T-helper 2 cell treated with Interferon-gamma antibody and Interleukin-4, amounts not matched to agents 5 μg/mL and 100 μg/mL, for 36 hours (primary cell): Measurements from ENCODE around the gene OR4F15.
"Not testable (repeated sequence)": the region's sequence is repeated elsewhere in the genome, so short reads cannot be mapped to it uniquely, and the experiment has no call there.

Experiments used
- DNase-seq: peaks from one replicate; pipeline ENCODE4 v3.0.0; 2021; ENCODE audit warnings: low spot score
- H3K27ac Mint-ChIP-seq: one replicate; pipeline ENCODE4 v1.8.0; 2021; ENCODE audit warnings: mild to moderate bottlenecking, mixed read lengths
- H3K27me3 Mint-ChIP-seq: one replicate; pipeline ENCODE4 v1.8.0; 2021; ENCODE audit warnings: low read depth, mixed read lengths
- H3K36me3 Mint-ChIP-seq: one replicate; pipeline ENCODE4 v1.8.0; 2021; ENCODE audit warnings: low read depth, mixed read lengths
- H3K4me1 Mint-ChIP-seq: one replicate; pipeline ENCODE4 v1.8.0; 2021; ENCODE audit warnings: low read depth, mixed read lengths
- H3K4me3 Mint-ChIP-seq: one replicate; pipeline ENCODE4 v1.8.0; 2022; ENCODE audit warnings: mild to moderate bottlenecking, moderate library complexity, mixed read lengths
- H3K9me3 Mint-ChIP-seq: one replicate; pipeline ENCODE4 v1.8.0; 2021; ENCODE audit warnings: mixed read lengths

The OR4F15 gene

GRCh38 chr15:101811902-101812301 lies at the start of gene OR4F15:
Gene OR4F15, plus strand, starts transcription at chr15:101812202. Its CDS starts 5,985 bp downstream, at chr15:101818187.
- H3K9me3 Mint-ChIP-seq, result no peaks in the 10 kb centered on the region
- no peak within 1 kb of the TSS for H3K27ac Mint-ChIP-seq
- H3K4me3 Mint-ChIP-seq, result no peak within 1 kb of the TSS
- H3K27me3 Mint-ChIP-seq, result peaks cover 5% of the 10 kb centered on the region
- H3K36me3 Mint-ChIP-seq, result no peaks in the 10 kb centered on the region
- no peaks in the 10 kb centered on the region for H3K4me1 Mint-ChIP-seq
- no peak for DNase-seq

GRCh38 chr15:101764669-101765339 lies 47.2 kb upstream of the OR4F15 start:
- not testable (repeated sequence) for H3K27ac Mint-ChIP-seq, H3K27me3 Mint-ChIP-seq, H3K4me1 Mint-ChIP-seq, DNase-seq, H3K36me3 Mint-ChIP-seq, H3K4me3 Mint-ChIP-seq, H3K9me3 Mint-ChIP-seq

GRCh38 chr15:101765340-101765671 lies 46.7 kb upstream of the OR4F15 start:
- not testable (repeated sequence) for H3K27me3 Mint-ChIP-seq, H3K9me3 Mint-ChIP-seq, H3K36me3 Mint-ChIP-seq, H3K27ac Mint-ChIP-seq, H3K4me3 Mint-ChIP-seq, DNase-seq, H3K4me1 Mint-ChIP-seq

GRCh38 chr15:101765772-101766456 lies 46.1 kb upstream of the OR4F15 start:
- Mint-ChIP-seq H3K36me3 (no peaks in the 10 kb centered on the region), H3K27ac (no peak overlapping the region), H3K9me3 (peaks cover 4% of the 10 kb centered on the region), H3K4me3 (no peak overlapping the region), H3K4me1 (no peaks in the 10 kb centered on the region), H3K27me3 (no peaks in the 10 kb centered on the region)
- DNase-seq, result no peak

- H3K9me3 Mint-ChIP-seq, H3K4me1 Mint-ChIP-seq, H3K27me3 Mint-ChIP-seq, H3K27ac Mint-ChIP-seq, H3K36me3 Mint-ChIP-seq, H3K4me3 Mint-ChIP-seq, DNase-seq: not testable (repeated sequence)
These were observed 44.8 kb upstream of the OR4F15 start for GRCh38 chr15:101767083-101767640.

- H3K27ac Mint-ChIP-seq, result no peak overlapping the region
- no peaks in the 10 kb centered on the region for H3K4me1 Mint-ChIP-seq
- H3K9me3 Mint-ChIP-seq, result no peaks in the 10 kb centered on the region
- no peak for DNase-seq
- no peaks in the 10 kb centered on the region for H3K27me3 Mint-ChIP-seq
- H3K36me3 Mint-ChIP-seq, result no peaks in the 10 kb centered on the region
- H3K4me3 Mint-ChIP-seq, result no peak overlapping the region
These were observed 39.1 kb upstream of the OR4F15 start for GRCh38 chr15:101772921-101773320.

GRCh38 chr15:101773496-101774100 lies 38.4 kb upstream of the OR4F15 start:
- Mint-ChIP-seq H3K4me1 (no peaks in the 10 kb centered on the region), H3K4me3 (no peak overlapping the region), H3K27ac (no peak overlapping the region), H3K9me3 (no peaks in the 10 kb centered on the region), H3K36me3 (no peaks in the 10 kb centered on the region), H3K27me3 (no peaks in the 10 kb centered on the region)
- DNase-seq, result no peak

GRCh38 chr15:101775136-101775535 lies 36.9 kb upstream of the OR4F15 start:
- Mint-ChIP-seq H3K27ac (no peak overlapping the region), H3K36me3 (no peaks in the 10 kb centered on the region), H3K9me3 (no peaks in the 10 kb centered on the region), H3K27me3 (no peaks in the 10 kb centered on the region), H3K4me3 (no peak overlapping the region), H3K4me1 (no peaks in the 10 kb centered on the region)
- DNase-seq, result no peak

- H3K36me3 Mint-ChIP-seq, H3K9me3 Mint-ChIP-seq: not testable (repeated sequence)
These were observed 33.4 kb upstream of the OR4F15 start for GRCh38 chr15:101778576-101778975.

GRCh38 chr15:101780225-101780624 lies 31.8 kb upstream of the OR4F15 start:
- not testable (repeated sequence) for H3K27ac Mint-ChIP-seq, H3K4me1 Mint-ChIP-seq, H3K9me3 Mint-ChIP-seq, H3K36me3 Mint-ChIP-seq, DNase-seq, H3K4me3 Mint-ChIP-seq
- peaks cover 12% of the 10 kb centered on the region for H3K27me3 Mint-ChIP-seq

More at GRCh38 chr15:101778576-101778975, 33.4 kb upstream of the OR4F15 start:
- not testable (repeated sequence) for H3K27ac Mint-ChIP-seq, H3K4me3 Mint-ChIP-seq, H3K4me1 Mint-ChIP-seq, DNase-seq, H3K27me3 Mint-ChIP-seq

- Mint-ChIP-seq H3K9me3 (no peaks in the 10 kb centered on the region), H3K4me3 (no peak overlapping the region), H3K27ac (no peak overlapping the region), H3K4me1 (no peaks in the 10 kb centered on the region), H3K27me3 (peaks cover 16% of the 10 kb centered on the region), H3K36me3 (no peaks in the 10 kb centered on the region)
- DNase-seq, result no peak
These were observed 30.1 kb upstream of the OR4F15 start for GRCh38 chr15:101781928-101782327.

GRCh38 chr15:101784644-101785043 lies 27.4 kb upstream of the OR4F15 start:
- H3K27ac Mint-ChIP-seq, result no peak overlapping the region
- H3K27me3 Mint-ChIP-seq, result peaks cover 17% of the 10 kb centered on the region
- H3K4me1 Mint-ChIP-seq, result no peaks in the 10 kb centered on the region
- H3K4me3 Mint-ChIP-seq, result no peak overlapping the region
- H3K36me3 Mint-ChIP-seq, result no peaks in the 10 kb centered on the region
- H3K9me3 Mint-ChIP-seq, result no peaks in the 10 kb centered on the region
- DNase-seq, result no peak

- DNase-seq, H3K36me3 Mint-ChIP-seq, H3K4me1 Mint-ChIP-seq, H3K9me3 Mint-ChIP-seq, H3K27ac Mint-ChIP-seq, H3K4me3 Mint-ChIP-seq: not testable (repeated sequence)
- H3K27me3 Mint-ChIP-seq, result peaks cover 15% of the 10 kb centered on the region
These were observed 25.6 kb upstream of the OR4F15 start for GRCh38 chr15:101786422-101786821.

GRCh38 chr15:101788001-101788400 lies 24.0 kb upstream of the OR4F15 start:
- not testable (repeated sequence) for H3K4me3 Mint-ChIP-seq, H3K36me3 Mint-ChIP-seq, DNase-seq, H3K27ac Mint-ChIP-seq, H3K4me1 Mint-ChIP-seq, H3K9me3 Mint-ChIP-seq
- peaks cover 15% of the 10 kb centered on the region for H3K27me3 Mint-ChIP-seq
